NCI-H2196 (cell line): ENCODE measurements around the gene RDH14.

Source experiments
- DNase-seq: peaks from one replicate; lab custom pipeline; 2025; ENCODE audit not compliant: unreplicated experiment; lab: John Stamatoyannopoulos, UW

RDH14 gene

DNA sequence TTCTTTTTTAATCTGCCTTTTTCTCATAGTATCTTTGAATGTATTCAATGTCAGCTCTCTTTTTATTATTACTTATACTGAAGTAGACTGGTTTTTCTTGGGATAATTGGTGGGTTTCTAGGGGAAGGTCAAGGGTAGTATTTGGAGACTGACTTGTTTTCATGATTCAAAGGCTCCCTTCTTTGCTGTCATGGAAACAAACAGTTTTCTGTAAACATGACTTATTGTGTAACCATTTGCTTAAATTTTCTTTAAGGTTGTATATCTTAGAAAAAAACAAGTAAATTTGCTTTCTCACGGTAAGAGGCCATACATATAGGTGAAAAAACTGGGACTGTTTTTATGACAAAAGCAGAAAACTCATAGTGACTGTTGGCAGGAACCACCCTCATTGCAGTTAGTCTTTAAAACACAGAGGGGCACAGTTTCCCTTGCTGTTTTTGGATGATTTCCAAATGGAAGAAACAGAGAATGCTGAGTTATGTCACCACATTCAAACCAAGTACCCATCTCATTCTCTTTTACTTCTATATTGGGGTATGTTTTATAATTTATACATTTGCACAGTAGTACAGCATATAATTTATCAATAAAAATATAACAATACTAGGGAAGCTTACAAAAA lies 5.8 kb upstream of the RDH14 start:
- no peak for DNase-seq

DNA sequence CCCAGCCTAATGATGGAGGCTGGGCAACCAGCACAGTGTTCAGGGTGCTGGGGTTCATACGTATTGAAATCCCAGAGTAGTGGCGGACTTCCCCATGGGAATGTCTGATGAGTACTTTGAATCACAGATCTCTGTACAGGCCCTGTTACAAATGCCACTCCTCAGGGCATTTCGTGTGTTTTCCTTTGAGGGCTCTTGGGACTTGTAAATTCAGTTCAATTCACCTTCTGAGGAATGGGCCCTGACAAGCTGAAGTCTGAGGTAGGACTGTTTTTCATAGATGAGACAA lies 288 bp upstream of the RDH14 start:
- no peak for DNase-seq

GRCh38 chr2:18559531-18560030 lies 872 bp downstream of the RDH14 start:
- no peak for DNase-seq

DNA sequence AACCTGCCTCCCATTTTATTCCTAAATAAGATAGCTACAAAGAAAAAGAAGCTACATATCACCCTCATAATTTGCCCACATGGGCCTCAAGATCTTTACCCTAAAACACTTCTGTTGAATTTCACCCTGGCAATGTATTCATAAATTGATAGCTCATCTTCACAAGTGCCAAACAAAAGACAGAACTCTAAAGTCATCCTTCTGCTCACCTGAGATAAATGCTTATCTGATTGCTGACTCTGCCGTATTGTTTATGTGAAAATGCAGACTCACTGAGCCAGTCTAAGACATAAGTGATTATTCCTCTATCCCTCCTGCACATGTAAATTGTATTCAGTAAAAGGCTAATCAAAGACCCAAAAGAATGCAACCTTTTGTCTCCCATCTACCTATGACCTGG lies 2.0 kb downstream of the RDH14 start:
- DNase-seq = no peak

DNA sequence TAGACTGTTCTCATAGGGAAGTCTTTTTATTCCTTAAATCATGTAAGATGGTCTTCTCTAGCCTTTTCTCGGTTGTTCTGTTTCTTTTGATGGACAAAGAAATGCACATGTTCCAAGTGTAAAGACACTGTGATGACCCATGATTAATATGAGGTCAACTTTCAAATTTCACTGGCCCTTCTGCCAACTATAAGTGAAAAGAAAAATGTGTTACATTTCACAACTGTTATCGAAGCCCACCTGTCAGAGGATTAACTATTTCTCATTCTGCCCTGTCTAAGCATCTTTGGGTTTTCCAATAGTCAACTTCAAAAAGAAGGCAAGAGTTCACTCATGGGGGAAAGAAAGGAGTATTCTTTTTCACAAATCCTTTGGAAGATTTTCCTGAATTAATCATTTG lies 3.3 kb downstream of the RDH14 start:
- DNase-seq = no peak

- no peak for DNase-seq
These were observed 7.9 kb downstream of the RDH14 start for GRCh38 chr2:18552351-18553077.

DNA sequence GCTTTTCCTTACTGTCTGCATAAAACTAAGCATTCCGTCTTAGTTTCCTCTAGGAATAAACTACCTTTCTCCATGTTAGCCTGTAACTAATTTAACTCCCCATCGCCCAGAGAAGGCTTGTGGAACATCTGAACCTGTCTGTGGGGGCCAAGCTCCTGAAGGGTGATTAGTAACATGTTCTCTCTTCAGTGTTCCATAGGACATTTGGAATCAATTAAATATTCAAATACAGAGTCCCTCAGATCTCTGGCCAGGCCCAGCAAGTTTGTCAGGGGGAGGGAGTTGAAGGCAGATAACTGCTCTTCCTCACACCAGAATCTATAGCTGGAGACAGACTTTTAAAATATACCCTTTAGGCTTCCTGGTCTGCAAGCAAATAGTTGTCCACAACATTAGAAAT lies 8.8 kb downstream of the RDH14 start:
- DNase-seq = no peak

DNA sequence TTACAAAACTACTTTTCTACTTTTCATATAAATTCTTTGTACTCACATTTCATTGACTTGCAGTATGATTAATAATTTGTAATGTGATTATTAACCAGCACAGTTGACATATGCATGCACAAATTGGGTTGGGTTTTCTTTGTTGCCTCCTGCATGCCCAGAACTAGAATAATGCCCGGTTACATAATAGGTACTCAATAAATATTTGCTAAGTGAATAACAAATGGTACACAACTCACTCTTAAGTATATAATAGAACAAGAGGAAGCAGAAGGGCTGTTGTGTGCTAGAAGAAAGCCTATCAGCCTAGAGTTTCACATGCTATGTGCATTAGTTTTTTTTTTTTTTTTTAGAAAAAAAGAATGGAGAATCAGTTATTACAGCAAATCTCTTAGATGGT lies 9.3 kb downstream of the RDH14 start:
- no peak for DNase-seq

- DNase-seq = no peak
These were observed 10.0 kb downstream of the RDH14 start for GRCh38 chr2:18550433-18550832.

- DNase-seq = no peak
These were observed 11.4 kb downstream of the RDH14 start for GRCh38 chr2:18549083-18549482.

- no peak for DNase-seq
These were observed 11.8 kb downstream of the RDH14 start for GRCh38 chr2:18548621-18549020.

DNA sequence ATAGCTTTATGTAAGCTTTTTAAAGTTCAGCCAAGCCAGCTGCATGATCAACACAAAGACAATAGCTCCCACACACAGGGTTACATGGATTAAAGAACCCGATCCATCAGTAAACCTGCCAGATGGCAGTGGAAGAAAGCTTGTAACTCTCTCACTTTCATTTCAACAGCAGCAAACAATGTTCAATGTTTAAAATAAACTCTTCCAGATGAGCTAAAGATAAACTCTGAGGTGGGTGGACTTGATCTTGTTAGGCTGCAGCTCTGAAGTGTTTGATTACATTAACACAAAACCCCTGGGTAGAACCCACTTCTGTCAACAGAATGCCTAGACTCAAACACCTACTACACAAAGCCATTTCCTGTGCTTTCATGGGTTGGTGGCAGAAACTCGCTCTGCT lies 13.9 kb downstream of the RDH14 start:
- DNase-seq = peak; percentile 63

DNA sequence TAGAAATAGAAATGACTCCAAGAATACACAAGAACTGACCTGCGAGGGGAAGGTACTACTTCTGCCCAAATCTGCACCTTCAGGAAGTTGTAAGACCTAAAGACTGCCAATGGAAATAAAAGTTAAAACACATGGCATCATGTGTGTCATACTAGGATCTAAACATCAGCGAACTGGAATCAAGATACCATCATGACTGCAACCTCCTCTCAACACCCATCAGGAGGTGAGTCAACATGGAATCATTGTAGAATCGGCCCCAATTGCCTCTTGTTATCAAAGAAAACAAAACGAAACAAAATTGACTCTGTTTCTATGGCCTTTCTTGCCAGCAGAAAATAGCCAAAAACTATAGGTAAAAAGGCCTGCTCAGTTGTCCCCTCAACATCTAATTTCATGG lies 15.1 kb downstream of the RDH14 start:
- no peak for DNase-seq

- DNase-seq = no peak
These were observed 16.3 kb downstream of the RDH14 start for GRCh38 chr2:18544171-18544570.

- no peak for DNase-seq
These were observed 19.6 kb downstream of the RDH14 start for GRCh38 chr2:18540872-18541271.

- no peak for DNase-seq
These were observed 23.8 kb downstream of the RDH14 start for GRCh38 chr2:18536697-18537096.

- no peak for DNase-seq
These were observed 24.4 kb downstream of the RDH14 start for GRCh38 chr2:18536100-18536499.

DNA sequence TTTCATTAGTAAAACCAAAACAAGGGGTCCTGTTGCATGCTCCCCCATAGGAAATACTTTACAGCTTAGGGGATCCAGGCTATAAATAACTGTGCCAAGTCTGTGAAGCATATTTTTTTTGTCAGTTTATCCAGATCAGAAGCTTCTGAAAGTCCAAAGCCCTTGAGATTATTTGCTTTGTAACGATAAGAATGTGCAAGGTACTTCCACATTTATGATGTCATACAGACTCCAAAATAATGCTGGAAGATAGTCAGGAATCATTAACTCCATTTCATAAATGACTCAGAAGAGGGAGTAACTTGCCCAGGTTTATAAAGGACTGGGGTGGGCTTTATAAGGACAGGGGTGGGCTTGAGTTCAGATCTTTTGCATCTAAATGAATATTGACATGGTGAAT lies 29.3 kb downstream of the RDH14 start:
- DNase-seq = no peak

GRCh38 chr2:18527822-18528221 lies 32.6 kb downstream of the RDH14 start:
- no peak for DNase-seq

- no peak for DNase-seq
These were observed 33.1 kb downstream of the RDH14 start for GRCh38 chr2:18527326-18527725.

DNA sequence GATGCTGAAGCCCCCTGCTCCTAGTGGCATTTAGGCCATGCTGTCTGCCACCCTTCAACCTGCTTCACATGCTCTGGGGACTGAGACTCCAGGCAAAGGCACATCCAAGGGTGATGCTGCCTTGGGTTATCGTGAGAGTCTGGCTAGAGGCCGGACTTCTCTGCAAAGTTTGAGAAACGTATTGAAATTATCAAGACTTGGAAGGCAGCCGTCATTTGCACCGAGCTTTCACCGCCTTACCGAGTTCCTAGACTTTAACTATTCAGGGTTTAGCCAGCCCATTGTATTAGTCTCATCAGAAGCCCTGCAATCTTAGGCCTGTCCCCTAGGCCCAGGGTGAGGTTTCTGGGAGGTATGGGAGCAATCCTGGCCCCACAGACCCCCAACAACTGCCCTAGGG lies 34.0 kb downstream of the RDH14 start:
- DNase-seq = no peak

DNA sequence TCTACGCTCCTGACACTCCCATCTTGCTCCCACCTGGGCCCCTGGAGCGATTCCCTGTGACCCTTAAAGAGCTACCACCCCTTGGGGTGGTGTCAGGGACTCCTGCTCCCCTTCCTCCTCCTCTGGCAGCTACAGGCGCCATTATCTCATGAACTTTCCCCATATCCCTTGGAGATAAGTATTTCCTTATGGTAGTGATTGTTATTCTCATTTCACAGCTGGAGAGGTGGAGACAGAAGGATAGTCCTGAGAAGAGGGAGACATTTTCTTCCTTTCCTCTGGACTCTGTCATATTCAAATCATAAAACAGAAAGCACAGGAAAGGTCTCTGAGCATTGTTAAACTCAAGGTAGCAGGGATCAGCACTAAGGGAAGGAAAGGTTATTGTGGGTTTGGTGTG lies 34.6 kb downstream of the RDH14 start:
- no peak for DNase-seq

DNA sequence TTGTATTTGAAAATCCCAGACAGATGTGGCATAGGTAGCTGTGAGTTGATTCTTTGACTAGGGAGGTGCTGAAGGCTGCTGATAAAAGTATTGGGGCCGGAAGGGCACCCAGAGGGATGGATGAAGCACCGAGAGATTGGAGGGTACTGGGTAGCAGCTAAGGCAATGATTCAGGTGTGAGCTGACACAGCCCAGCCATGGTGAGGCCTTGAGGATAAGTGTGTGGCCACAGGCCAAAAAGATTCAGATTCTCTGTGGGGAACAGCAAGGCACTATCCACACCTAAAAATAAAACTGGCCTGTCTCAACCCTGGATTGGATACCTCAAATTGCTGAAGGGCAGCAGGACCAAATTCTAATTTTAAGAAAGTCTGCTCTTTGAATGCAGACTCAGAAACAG lies 35.2 kb downstream of the RDH14 start:
- DNase-seq = no peak
